ENCODE results near the gene LCORL. TPM values are rescaled to one million over a fixed set of nuclear protein-coding genes. Genes with fewer than 3 reads are reported as not detected.

Gene LCORL
- total and polyA plus RNA-seq, 2 donors from 2014 or later: 2.8 to 13.7 TPM

DNA sequence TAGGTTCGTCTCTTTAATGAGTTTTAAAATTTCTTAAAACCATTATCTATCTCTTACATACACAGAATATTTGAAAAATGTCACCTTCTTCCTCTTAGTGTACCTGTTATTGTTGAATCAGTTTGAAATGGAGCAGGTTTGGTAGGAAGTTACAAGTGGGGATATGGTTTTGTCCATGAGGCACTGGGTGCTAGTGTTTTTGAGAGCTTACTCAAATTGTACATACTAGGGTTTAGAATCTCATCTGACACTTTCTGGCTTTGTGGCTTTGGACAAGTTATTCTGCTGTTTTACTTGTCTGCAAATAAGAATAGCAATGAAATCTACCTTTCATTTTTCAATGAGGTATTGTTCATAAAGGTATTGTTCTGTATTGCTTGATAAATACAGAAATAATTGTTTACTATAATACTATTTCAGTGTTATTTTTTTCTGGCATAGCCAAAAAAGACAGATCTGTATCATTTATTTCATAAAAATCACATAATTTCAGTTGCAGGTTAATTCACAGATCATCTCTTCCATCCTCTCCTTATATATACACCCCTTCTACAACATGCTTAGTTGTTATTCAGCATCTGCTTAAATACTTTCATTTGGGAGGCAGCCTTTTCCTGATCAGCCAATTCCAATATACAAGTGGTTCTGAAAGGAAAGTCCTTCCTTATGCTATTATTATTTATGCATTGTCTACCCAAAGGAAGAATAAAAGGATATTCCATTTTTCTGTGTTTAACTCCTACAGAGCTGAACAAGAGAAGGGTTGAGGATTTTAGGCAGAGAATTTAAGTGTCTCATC is 197.5 kb downstream of the LCORL start:
- TF ChIP-seq, protein P1, sequence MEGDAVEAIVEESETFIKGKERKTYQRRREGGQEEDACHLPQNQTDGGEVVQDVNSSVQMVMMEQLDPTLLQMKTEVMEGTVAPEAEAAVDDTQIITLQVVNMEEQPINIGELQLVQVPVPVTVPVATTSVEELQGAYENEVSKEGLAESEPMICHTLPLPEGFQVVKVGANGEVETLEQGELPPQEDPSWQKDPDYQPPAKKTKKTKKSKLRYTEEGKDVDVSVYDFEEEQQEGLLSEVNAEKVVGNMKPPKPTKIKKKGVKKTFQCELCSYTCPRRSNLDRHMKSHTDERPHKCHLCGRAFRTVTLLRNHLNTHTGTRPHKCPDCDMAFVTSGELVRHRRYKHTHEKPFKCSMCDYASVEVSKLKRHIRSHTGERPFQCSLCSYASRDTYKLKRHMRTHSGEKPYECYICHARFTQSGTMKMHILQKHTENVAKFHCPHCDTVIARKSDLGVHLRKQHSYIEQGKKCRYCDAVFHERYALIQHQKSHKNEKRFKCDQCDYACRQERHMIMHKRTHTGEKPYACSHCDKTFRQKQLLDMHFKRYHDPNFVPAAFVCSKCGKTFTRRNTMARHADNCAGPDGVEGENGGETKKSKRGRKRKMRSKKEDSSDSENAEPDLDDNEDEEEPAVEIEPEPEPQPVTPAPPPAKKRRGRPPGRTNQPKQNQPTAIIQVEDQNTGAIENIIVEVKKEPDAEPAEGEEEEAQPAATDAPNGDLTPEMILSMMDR (IDR thresholded peaks at IDR 0.05; ENCODE audit: borderline replicate concordance, extremely low read depth, insufficient read depth): no peak
- Histone ChIP-seq H3K9ac (ENCODE audit: low read length in 3 of 3) (no peak overlapping the region), H3K4me3 (ENCODE audit: low read length in 3 of 3) (no peak overlapping the region), H3K36me3 (ENCODE audit: control insufficient read depth in 2 of 3, insufficient read depth in 3 of 3, low read length in 3 of 3) (no peaks in the 10 kb centered on the region), H3K9me3 (ENCODE audit: control insufficient read depth in 2 of 3, insufficient read depth in 1 of 3, low read length in 3 of 3) (no peaks in the 10 kb centered on the region), H3K27ac (ENCODE audit: low read depth in 2 of 2, low read length in 2 of 2) (no peak overlapping the region), H3K27me3 (ENCODE audit: control insufficient read depth, insufficient read depth, low read length) (no peaks in the 10 kb centered on the region), H3K4me1 (ENCODE audit: control insufficient read depth in 2 of 3, insufficient read depth in 2 of 3, low read depth in 1 of 3, low read length in 3 of 3) (no peaks in the 10 kb centered on the region)
- intact Hi-C loops (cut with DNase I): no loop called here
- no peak for DNase-seq
- FAIRE-seq: no peak

GRCh38 chr4:17817027-17817426 is 204.5 kb downstream of the LCORL start:
- DNase-seq (peak in 2 of 5 donors; percentile 62 to 66), FAIRE-seq (peak; percentile 74)
- intact Hi-C loops (cut with DNase I): no loop called here
- Histone ChIP-seq H3K4me3 (ENCODE audit: low read length in 3 of 3) (no peak overlapping the region), H3K9me3 (ENCODE audit: control insufficient read depth in 2 of 3, insufficient read depth in 1 of 3, low read length in 3 of 3) (no peaks in the 10 kb centered on the region), H3K9ac (ENCODE audit: low read length in 3 of 3) (no peak overlapping the region), H3K27me3 (ENCODE audit: control insufficient read depth, insufficient read depth, low read length) (no peaks in the 10 kb centered on the region), H3K27ac (ENCODE audit: low read depth in 2 of 2, low read length in 2 of 2) (no peak overlapping the region), H3K4me1 (ENCODE audit: control insufficient read depth in 2 of 3, insufficient read depth in 2 of 3, low read depth in 1 of 3, low read length in 3 of 3) (no peaks in the 10 kb centered on the region), H3K36me3 (ENCODE audit: control insufficient read depth in 2 of 3, insufficient read depth in 3 of 3, low read length in 3 of 3) (no peaks in the 10 kb centered on the region)
- TF ChIP-seq, protein P1 (IDR thresholded peaks at IDR 0.05; ENCODE audit: borderline replicate concordance, extremely low read depth, insufficient read depth): peak; percentile 39

GRCh38 chr4:17816142-17816541 is 205.4 kb downstream of the LCORL start:
- Histone ChIP-seq H3K27ac (ENCODE audit: low read depth in 2 of 2, low read length in 2 of 2) (no peak overlapping the region), H3K36me3 (ENCODE audit: control insufficient read depth in 2 of 3, insufficient read depth in 3 of 3, low read length in 3 of 3) (no peaks in the 10 kb centered on the region), H3K9ac (ENCODE audit: low read length in 3 of 3) (no peak overlapping the region), H3K4me3 (ENCODE audit: low read length in 3 of 3) (no peak overlapping the region), H3K9me3 (ENCODE audit: control insufficient read depth in 2 of 3, insufficient read depth in 1 of 3, low read length in 3 of 3) (no peaks in the 10 kb centered on the region), H3K27me3 (ENCODE audit: control insufficient read depth, insufficient read depth, low read length) (no peaks in the 10 kb centered on the region), H3K4me1 (ENCODE audit: control insufficient read depth in 2 of 3, insufficient read depth in 2 of 3, low read depth in 1 of 3, low read length in 3 of 3) (no peaks in the 10 kb centered on the region)
- FAIRE-seq: no peak
- intact Hi-C loops (cut with DNase I): no loop called here
- TF ChIP-seq, protein P1 (IDR thresholded peaks at IDR 0.05; ENCODE audit: borderline replicate concordance, extremely low read depth, insufficient read depth): no peak
- no peak for DNase-seq
